Karpas-422 (cell line): ENCODE measurements around the gene PTGDR2. TPM values are rescaled to one million over a fixed set of nuclear protein-coding genes. Genes with fewer than 3 reads are reported as not detected.

Source experiments
- DNase-seq: peaks from one replicate; pipeline ENCODE4 v3.0.0-alpha.2; 2015
- H2AFZ ChIP-seq: fragments of 200-600 bp; sonication (generic); 2 replicates; pipeline ENCODE4 v1.6.1; 2014; ENCODE audit warnings: antibody characterized with exemption, low read length, mixed read lengths
- H3K27ac ChIP-seq: fragments of 200-600 bp; sonication (generic); 2 replicates; pipeline ENCODE4 v1.5.1; 2014; ENCODE audit warnings: mild to moderate bottlenecking, low read length, moderate library complexity
- H3K27me3 ChIP-seq: fragments of 200-600 bp; sonication (generic); 2 replicates; pipeline ENCODE4 v1.6.1; 2014; ENCODE audit warnings: low read length, mixed read lengths
- H3K36me3 ChIP-seq: fragments of 200-600 bp; sonication (generic); 2 replicates; pipeline ENCODE4 v1.6.1; 2014; ENCODE audit warnings: low read length, mixed read lengths; ENCODE audit not compliant: insufficient read depth
- H3K4me1 ChIP-seq: fragments of 200-600 bp; sonication (generic); 2 replicates; pipeline ENCODE4 v1.6.1; 2014; ENCODE audit warnings: mild to moderate bottlenecking, low read length, mixed read lengths
- H3K4me2 ChIP-seq: fragments of 200-600 bp; sonication (generic); 2 replicates; pipeline ENCODE4 v1.6.1; 2014; ENCODE audit warnings: low read length, low read depth, mild to moderate bottlenecking; ENCODE audit not compliant: poor library complexity, severe bottlenecking
- H3K4me3 ChIP-seq: fragments of 200-600 bp; sonication (generic); 2 replicates; pipeline ENCODE4 v1.5.1; 2014; ENCODE audit warnings: mild to moderate bottlenecking, antibody characterized with exemption, low read length, mixed read lengths
- H3K79me2 ChIP-seq: fragments of 200-600 bp; sonication (generic); 2 replicates; pipeline ENCODE4 v1.6.1; 2014; ENCODE audit warnings: mild to moderate bottlenecking, low read length, mixed read lengths
- H3K9ac ChIP-seq: fragments of 200-600 bp; sonication (generic); 2 replicates; pipeline ENCODE4 v1.6.0; 2014; ENCODE audit warnings: low read length
- H3K9me2 ChIP-seq: fragments of 200-600 bp; sonication (generic), shearing (Covaris generic); replicated peaks from 2 replicates; pipeline ENCODE4 v1.6.0; 2014; ENCODE audit warnings: mild to moderate bottlenecking, low read length, moderate library complexity; ENCODE audit not compliant: insufficient read depth
- H3K9me3 ChIP-seq: fragments of 300-700, 200-600 bp; sonication (generic); 2 replicates; pipeline ENCODE4 v1.6.1; 2014; ENCODE audit warnings: low read length, mixed read lengths
- H4K20me1 ChIP-seq: fragments of 200-600 bp; sonication (generic); 2 replicates; pipeline ENCODE4 v1.6.1; 2014; ENCODE audit warnings: mild to moderate bottlenecking, antibody characterized with exemption, low read length, low read depth; ENCODE audit not compliant: insufficient read depth
- total RNA-seq: library from RNA; depleted of rRNA; stranded (reverse); fragments of >200 nt; shearing (Covaris generic); gene quantifications from 2 replicates; pipeline ENCODE4 v1.2.3, GENCODE V29; 2014; ENCODE audit warnings: low replicate concordance; rRNA removed

The PTGDR2 gene
- total RNA-seq, 1 experiment from 2014 or later = not detected

DNA sequence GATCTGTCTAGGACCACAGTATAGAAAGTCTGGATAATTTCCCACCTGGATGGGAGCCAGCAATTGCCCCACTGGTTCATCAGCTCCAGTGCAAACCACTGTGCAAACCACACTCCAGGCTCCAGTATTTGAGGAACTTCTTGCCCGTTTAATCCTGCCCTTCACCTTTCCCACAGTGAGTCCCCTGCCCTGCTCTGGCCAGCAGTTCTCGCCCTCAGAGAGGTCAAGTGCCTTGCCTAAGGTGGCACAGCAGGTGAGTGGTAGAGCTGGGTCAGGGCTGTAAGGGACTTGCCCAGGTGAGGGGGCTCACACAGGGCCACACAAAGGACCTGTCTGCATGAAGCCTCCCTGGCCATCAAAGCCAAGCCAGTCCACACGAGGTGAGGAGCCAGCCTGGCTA is 46.5 kb downstream of the PTGDR2 start:
- H2AFZ ChIP-seq = no peak overlapping the region
- H3K27me3 ChIP-seq = 0 out of 2 replicates have a peak, but pooled peaks cover 3% of the 10 kb centered on the region
- no peak overlapping the region for H3K4me3 ChIP-seq
- H3K36me3 ChIP-seq = no peaks in the 10 kb centered on the region
- H3K27ac ChIP-seq = no peak overlapping the region
- H3K9ac ChIP-seq = no peak overlapping the region
- no peaks in the 10 kb centered on the region for H3K9me2 ChIP-seq
- no peaks in the 10 kb centered on the region for H3K4me1 ChIP-seq
- H3K79me2 ChIP-seq = no peaks in the 10 kb centered on the region
- no peaks in the 10 kb centered on the region for H3K9me3 ChIP-seq
- H3K4me2 ChIP-seq = no peak overlapping the region
- H4K20me1 ChIP-seq = no peaks in the 10 kb centered on the region
- DNase-seq = no peak

DNA sequence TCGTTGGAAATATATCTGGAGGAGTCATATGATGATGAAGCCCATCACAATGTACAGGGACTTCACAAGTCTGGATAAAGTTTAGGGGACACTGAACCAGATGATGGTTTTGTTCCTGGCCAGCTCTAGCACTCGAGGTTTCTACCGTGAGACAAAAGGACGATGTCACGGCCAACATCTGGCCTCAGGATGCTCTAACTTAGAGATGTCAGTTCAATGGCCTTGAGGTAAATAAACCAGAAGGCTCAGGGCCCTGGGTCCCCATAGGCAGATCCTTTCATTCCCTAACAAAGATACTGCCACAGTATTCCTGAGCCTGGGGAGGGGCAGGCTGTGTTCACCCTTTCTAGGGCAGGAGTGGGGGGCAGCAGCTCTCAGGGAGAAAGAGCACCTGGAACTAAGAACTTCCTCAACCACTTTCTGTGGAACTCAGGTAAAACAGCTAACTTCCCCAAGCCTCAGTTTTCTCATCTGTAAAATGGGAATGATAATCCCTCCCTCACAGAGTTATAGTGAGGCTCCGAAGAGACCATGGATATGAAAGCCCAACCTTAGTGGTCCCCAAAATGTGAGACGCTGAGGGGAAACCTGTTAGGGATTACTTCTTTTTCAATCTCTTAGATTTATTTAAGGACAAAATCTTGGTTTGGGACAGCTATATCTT is 52.3 kb downstream of the PTGDR2 start:
- no peaks in the 10 kb centered on the region for H3K36me3 ChIP-seq
- no peak overlapping the region for H3K4me2 ChIP-seq
- peaks cover 9% of the 10 kb centered on the region for H3K4me1 ChIP-seq
- H3K9me2 ChIP-seq = no peaks in the 10 kb centered on the region
- no peak overlapping the region for H3K27ac ChIP-seq
- no peak overlapping the region for H2AFZ ChIP-seq
- H3K27me3 ChIP-seq = no peaks in the 10 kb centered on the region
- H3K9ac ChIP-seq = no peak overlapping the region
- no peak overlapping the region for H3K4me3 ChIP-seq
- H3K9me3 ChIP-seq = no peaks in the 10 kb centered on the region
- no peak for DNase-seq
- no peaks in the 10 kb centered on the region for H4K20me1 ChIP-seq
- no peaks in the 10 kb centered on the region for H3K79me2 ChIP-seq

DNA sequence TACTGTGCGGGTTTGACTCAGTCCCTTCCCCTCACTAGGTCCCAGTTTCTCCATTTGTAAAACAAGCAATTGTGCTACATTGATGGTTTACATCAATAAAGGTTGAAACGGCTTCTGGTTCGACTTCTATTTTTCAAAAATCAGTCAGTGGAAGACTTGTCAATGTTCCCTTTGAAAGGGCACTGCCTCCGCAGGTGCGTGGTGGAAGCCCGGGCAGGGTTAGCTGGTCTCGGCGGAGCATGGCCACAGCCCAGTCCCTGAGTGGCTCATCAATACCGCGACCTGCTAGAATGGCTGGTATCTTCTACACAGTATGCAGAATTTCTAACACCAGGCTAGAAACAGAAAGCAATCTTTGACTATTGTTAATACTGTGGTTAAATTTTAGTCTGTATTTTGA is 54.6 kb downstream of the PTGDR2 start:
- no peak overlapping the region for H3K27ac ChIP-seq
- H3K4me3 ChIP-seq = no peak overlapping the region
- no peak for DNase-seq
- H3K9ac ChIP-seq = no peak overlapping the region
- H3K4me1 ChIP-seq = peaks cover 9% of the 10 kb centered on the region
- no peaks in the 10 kb centered on the region for H3K27me3 ChIP-seq
- no peak overlapping the region for H3K4me2 ChIP-seq
- no peaks in the 10 kb centered on the region for H3K9me2 ChIP-seq
- H3K9me3 ChIP-seq = no peaks in the 10 kb centered on the region
- H3K36me3 ChIP-seq = no peaks in the 10 kb centered on the region
- no peaks in the 10 kb centered on the region for H3K79me2 ChIP-seq
- no peak overlapping the region for H2AFZ ChIP-seq
- no peaks in the 10 kb centered on the region for H4K20me1 ChIP-seq

Other genes starting within 250 kb of the PTGDR2 start
- gene MS4A8, start 156.3 kb downstream of the PTGDR2 start, total RNA-seq = not detected in 2 replicates
- not detected in 2 replicates for gene MS4A18, start 131.2 kb downstream of the PTGDR2 start, total RNA-seq
- gene MS4A15, start 99.1 kb downstream of the PTGDR2 start, total RNA-seq = not detected in 2 replicates
- not detected in 2 replicates for gene MS4A10, start 70.6 kb downstream of the PTGDR2 start, total RNA-seq
- gene CCDC86, start 13.8 kb downstream of the PTGDR2 start, total RNA-seq = 10.4 and 21.2 TPM in 2 replicates
- gene ZP1, start 11.6 kb upstream of the PTGDR2 start, total RNA-seq = not detected in 2 replicates
- gene PRPF19, start 50.6 kb upstream of the PTGDR2 start, total RNA-seq = 87.2 and 109 TPM in 2 replicates
- 42.3 and 44.4 TPM in 2 replicates for gene TMEM109, start 58.2 kb upstream of the PTGDR2 start, total RNA-seq
- 1.6 and 5.2 TPM in 2 replicates for gene TMEM132A, start 68.5 kb upstream of the PTGDR2 start, total RNA-seq
- gene SLC15A3, start 96.2 kb upstream of the PTGDR2 start, total RNA-seq = 49.5 and 64.7 TPM in 2 replicates
- not detected in 2 replicates for gene CD6, start 115.7 kb upstream of the PTGDR2 start, total RNA-seq
- gene CD5, start 246.5 kb upstream of the PTGDR2 start, total RNA-seq = not detected in 2 replicates